ENCODE data around the gene KCTD1.
A peak's percentile ranks its signal among the peaks of the same experiment; 100 is the strongest.

Gene KCTD1
- total RNA-seq = 3.3 to 4.9 reads per million in 2 donors

- peak; percentile 21 for DNase-seq
These were observed at the start of gene KCTD1 for GRCh38 chr18:26548415-26549262. TSS of gene KCTD1 (minus strand) at chr18:26548553. CDS start at chr18:26548536, 17 bp downstream.

DNA sequence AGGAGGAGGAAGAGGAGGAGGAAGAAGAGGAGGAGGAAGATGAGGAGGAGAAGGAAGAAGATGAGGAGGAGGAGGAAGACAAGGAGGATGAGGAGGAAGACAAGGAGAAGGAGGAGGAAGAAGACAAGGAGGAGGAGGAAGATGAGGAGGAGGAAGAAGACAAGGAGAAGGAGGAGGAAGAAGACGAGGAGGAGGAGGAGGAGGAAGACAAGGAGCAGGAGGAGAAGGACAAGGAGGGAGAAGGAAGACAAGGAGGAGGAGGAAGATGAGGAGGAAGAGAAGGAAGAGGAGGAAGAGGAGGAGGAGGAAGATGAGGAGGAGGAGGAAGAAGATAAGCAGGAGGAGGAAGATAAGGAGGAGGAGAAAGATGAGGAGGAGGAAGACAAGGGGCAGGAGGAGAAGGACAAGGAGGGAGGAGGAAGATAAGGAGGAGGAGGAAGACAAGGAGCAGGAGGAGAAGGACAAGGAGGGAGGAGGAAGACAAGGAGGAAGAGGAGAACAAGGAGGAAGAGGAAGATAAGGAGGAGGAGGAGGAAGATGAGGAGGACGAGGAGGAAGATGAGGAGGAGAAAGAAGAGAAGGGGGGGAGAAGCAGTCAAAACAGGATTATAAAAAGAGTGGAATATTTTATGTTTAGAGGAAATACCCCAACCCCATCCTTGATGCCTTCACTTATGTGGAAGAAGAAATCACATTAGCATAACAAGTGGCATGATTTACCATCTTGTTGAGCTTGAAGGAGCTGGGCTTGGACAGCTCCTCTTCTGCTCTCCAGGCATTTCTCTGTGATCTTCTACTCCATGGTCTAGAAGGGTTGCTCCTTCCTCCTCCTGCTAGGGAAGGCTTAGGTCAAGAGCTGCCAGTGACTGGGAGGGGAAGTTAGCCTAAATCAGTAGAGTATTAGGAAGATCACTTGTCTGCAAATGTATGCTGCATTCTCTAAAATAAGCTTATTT lies 45.3 kb upstream of the KCTD1 start:
- no peak for DNase-seq

GRCh38 chr18:26584745-26585144 lies 36.4 kb upstream of the KCTD1 start:
- no peak for DNase-seq

- no peak for DNase-seq
These were observed 31.7 kb upstream of the KCTD1 start for GRCh38 chr18:26579941-26580618.

GRCh38 chr18:26575865-26576217 lies 27.5 kb upstream of the KCTD1 start:
- no peak for DNase-seq

DNA sequence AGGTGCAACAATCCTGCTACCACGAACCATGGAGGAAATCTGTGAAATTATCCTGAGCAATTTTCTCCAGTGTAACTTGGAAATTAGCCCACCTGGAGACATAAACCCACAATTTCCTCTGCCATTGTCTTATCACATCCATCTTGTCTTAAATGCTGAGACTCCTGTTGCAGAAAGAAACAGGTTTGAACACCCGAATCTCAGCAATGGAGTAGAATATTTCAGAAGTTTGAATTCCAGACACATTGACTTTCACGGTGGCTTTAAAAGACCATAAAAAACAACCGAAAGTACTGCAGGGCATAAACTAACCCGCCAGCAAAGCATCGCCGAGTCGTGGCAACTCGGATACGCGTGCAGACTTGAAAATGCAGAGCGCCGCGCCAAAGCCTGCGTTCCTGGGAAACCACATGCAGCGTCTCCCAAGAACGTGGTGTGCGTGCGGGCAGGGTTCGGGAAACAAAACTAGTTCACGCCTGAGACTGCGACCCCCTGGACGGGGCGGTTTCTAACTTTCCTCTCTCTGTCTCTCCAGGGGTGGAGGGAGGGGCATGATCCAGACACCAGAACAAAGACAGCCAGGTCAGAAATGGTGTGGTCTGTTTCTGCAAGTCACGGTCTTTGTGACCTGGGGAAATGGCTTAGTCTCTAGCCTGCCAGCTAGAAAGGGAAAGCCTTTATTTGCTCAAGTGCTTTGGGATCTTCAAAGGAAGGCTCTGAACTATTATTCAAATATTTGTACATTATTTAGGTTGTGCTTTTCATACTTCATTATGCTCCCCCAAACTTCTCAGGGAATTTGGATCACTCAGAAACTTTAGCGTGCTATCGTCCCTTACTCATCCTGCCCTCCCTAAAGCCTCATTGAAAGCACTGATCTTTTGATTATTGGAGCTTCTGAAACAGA lies 26.9 kb upstream of the KCTD1 start:
- DNase-seq = no peak

DNA sequence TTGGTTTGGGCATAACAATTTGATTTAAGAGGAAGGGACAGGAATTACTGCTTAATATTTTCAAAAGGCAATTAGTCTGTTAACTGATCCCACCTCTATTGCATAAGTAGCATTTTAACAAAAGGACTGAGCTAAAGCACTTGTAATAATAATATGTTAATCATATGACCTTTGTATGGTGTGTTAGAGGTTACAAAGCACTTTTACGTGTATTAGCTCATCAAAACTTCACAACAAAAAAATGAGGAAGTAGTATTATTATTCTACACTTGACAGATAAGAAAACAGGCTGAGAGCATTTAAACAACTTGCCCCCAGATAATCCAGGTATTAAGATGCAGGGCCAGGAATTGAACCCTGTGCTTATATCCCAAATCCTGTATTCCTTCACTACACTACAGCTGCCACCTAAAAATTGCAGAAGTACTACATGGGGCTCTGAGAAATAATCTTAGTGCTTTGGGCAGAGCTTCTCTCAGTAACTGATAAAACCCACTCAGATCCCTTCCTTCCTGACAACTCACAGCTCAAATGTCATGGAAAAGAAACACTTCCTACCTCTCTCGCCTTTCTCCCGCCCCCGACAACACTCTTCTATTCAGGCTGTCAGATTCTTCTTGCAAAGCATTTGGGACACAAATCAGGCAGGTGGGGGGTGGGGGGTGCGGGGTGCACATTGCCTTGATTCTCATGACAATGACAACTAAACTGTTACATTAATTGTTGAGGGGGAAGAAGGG lies 20.7 kb upstream of the KCTD1 start:
- DNase-seq = no peak

- DNase-seq = no peak
These were observed 20.2 kb upstream of the KCTD1 start for GRCh38 chr18:26568513-26568912.

- DNase-seq = no peak
These were observed 18.7 kb upstream of the KCTD1 start for GRCh38 chr18:26566874-26567555.

- DNase-seq = no peak
These were observed 17.2 kb upstream of the KCTD1 start for GRCh38 chr18:26565514-26565913.

DNA sequence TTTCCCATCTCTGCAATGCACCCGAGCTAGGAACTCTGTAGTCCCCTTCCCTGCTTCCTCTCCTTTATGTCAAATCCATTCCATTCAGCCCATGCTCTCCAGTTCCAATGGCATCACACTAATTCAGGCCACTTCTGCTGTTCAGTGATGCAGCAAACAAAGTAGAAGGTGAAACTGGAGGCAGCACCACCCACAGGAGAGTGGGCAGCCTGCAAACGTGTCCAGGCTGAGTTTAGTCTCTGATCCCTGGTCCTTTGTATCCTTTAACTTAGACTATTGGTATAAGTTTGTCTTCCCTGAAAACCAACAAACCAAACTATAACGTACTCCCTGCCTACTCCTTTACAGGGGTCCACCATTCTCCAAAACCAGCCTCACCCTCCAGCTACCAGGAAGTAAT lies 14.7 kb upstream of the KCTD1 start:
- no peak for DNase-seq

- no peak for DNase-seq
These were observed 14.2 kb upstream of the KCTD1 start for GRCh38 chr18:26562568-26562967.

- DNase-seq = no peak
These were observed 13.4 kb upstream of the KCTD1 start for GRCh38 chr18:26561769-26562168.

DNA sequence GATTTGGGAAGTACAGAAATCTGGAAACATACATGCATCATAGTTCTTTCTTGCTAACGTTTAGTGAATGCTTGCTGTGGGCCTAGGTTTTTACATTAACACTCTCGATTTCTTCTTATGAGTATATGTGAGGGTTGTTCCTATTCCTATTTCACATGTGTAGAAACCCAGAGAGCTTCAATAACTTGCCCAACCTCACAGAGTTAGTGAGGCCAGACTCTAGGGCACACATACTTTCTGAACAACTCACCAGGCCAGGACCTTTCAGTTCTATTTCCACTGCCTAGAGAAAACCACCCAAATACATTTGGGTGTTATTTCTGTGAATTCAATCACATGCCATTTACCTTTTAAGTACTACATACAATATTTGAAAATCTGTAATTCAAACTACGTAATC lies 8.2 kb upstream of the KCTD1 start:
- no peak for DNase-seq

DNA sequence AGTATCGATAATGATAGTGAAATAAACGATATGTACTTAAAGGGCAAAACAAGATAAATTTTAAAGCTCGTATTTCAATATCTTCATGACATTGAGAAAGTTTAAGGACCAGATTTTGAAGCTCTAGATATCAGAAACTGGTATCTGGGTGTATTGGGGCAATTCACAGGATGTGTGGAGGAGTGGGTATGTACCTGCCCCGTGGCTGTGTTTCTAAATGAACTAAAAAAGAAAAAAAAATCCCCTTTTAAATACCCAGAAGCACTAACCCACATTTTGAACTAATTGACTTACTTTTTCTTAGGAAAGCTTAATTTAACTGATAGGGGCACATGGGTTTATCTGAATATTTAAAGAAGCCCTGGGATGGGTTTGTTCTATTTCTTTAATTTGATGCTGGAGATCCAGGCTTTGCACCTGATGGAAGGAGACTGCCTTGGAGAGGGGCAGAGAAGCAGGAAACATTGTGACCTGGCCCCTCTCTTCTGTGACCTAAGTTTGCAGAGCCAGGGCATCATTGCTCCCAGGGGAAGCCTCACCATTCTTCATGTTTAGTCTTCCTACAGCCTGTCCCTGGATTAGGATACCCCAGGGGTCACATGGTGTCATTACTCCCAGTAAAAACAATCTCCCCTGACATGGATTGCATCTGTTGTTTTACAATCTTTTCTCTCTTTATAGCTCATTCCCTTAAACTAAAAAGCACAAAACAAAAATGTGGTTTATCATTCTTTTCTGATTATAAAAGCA lies 7.6 kb upstream of the KCTD1 start:
- DNase-seq = no peak

DNA sequence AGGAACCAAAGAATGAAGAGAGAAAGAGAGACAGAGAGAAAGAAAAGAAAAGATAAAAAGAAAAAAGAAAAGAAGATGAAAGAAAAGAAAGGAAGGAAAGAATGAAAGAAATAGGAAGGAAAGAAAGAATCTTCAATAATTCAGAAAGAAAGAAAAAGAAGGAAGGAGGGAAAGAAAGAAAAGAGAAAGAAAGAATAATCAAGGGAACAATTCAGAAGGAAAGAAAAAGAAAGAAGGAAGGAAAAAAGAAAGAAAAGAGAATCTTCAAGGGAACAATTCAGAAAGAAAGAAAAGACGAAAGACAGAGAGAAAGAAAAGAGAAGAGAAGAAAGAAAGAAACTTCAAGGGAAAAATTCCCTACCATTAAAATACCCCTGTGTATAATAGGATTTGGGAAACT lies 5.6 kb upstream of the KCTD1 start:
- no peak for DNase-seq

DNA sequence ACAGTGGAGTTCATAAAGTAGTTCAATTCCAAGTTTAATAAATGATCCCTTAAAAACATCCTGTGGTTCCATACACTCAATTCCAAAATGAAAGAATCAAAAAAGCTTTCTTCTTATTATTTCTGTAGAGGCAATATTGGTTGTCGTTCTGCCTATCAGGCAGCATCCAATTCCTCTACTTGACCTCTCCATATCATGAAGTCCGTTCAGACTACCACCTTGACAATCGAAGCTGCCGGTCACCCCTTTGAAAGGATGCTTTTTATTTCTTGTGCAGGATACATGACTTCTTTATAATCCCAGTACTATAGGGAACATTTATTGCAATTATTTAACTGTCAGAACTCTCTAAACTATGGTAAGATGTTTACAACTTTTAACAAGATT lies 3.3 kb upstream of the KCTD1 start:
- no peak for DNase-seq

- no peak for DNase-seq
These were observed 2.8 kb upstream of the KCTD1 start for GRCh38 chr18:26550998-26551694.

Data from activated gamma-delta T cell (primary cell).